Liver (tissue), 9 donors: ENCODE data around the gene FAP. TPM values are rescaled to one million over a fixed set of nuclear protein-coding genes. Genes with fewer than 3 reads are reported as not detected.

ENCODE experiments used
- DNase-seq: peaks from one replicate; pipeline ENCODE4 v3.0.0-alpha.2; 2017; ENCODE audit warnings: low spot score
- H3K27ac ChIP-seq, 2 donors: one replicate each; pipeline ENCODE4 v1.7.0; 2013; ENCODE audit warnings: inconsistent platforms in 2 of 2, low read length in 2 of 2, control low read depth in 1 of 2, low read depth in 1 of 2, mild to moderate bottlenecking in 1 of 2
- H3K27me3 ChIP-seq, 4 donors: one replicate each; pipeline versions ENCODE4 v1.6.1 to v1.7.0; 2013; ENCODE audit warnings: low read length in 3 of 4, inconsistent platforms in 1 of 4, mild to moderate bottlenecking in 1 of 4, moderate library complexity in 1 of 4; ENCODE audit not compliant: control insufficient read depth in 4 of 4, insufficient read depth in 4 of 4
- H3K36me3 ChIP-seq, 4 donors: one replicate each; pipeline versions ENCODE4 v1.6.1 to v1.7.0; 2013; ENCODE audit warnings: low read length in 3 of 4, mild to moderate bottlenecking in 3 of 4, low read depth in 1 of 4, moderate library complexity in 1 of 4; ENCODE audit not compliant: control insufficient read depth in 4 of 4, insufficient read depth in 3 of 4
- H3K4me1 ChIP-seq, 4 donors: one replicate each; pipeline versions ENCODE4 v1.6.1 to v1.7.0; 2013; ENCODE audit warnings: low read length in 3 of 4, mild to moderate bottlenecking in 3 of 4, moderate library complexity in 1 of 4; ENCODE audit not compliant: control insufficient read depth in 4 of 4, insufficient read depth in 4 of 4
- H3K4me3 ChIP-seq, 3 donors: one replicate each; pipeline versions ENCODE4 v1.6.1 to v1.7.0; 2013; ENCODE audit warnings: low read length in 3 of 3, control low read depth in 1 of 3, low read depth in 1 of 3, mild to moderate bottlenecking in 1 of 3
- H3K9ac ChIP-seq, 2 donors: one replicate each; pipeline ENCODE4 v1.7.0; 2013; ENCODE audit warnings: low read length in 2 of 2, mild to moderate bottlenecking in 2 of 2, moderate library complexity in 2 of 2, control low read depth in 1 of 2, low read depth in 1 of 2
- H3K9me3 ChIP-seq, 4 donors: one replicate each; pipeline versions ENCODE4 v1.6.1 to v1.7.0; 2013; ENCODE audit warnings: low read length in 3 of 4; ENCODE audit not compliant: control insufficient read depth in 4 of 4
- ATF3 ChIP-seq: IDR thresholded peaks from 2 replicates; pipeline ENCODE4 v1.6.1; 2016; ENCODE audit warnings: antibody characterized with exemption
- EGR1 ChIP-seq, 2 donors: IDR thresholded peaks; 2 replicates each; pipeline ENCODE4 v1.6.1; 2016 to 2018; ENCODE audit warnings: antibody characterized with exemption in 2 of 2, low read depth in 2 of 2
- FOXA1 ChIP-seq: IDR thresholded peaks from 2 replicates; pipeline ENCODE4 v1.6.1; 2016; ENCODE audit warnings: antibody characterized with exemption
- FOXA2 ChIP-seq: IDR thresholded peaks from 2 replicates; pipeline ENCODE4 v1.6.1; 2016; ENCODE audit warnings: antibody characterized with exemption
- GABPA ChIP-seq, 2 donors: IDR thresholded peaks in 1 of 2; conservative IDR thresholded peaks in 1 of 2; 2 replicates each; pipeline ENCODE4 v1.6.1; 2016; ENCODE audit warnings: antibody characterized with exemption in 2 of 2, mild to moderate bottlenecking in 1 of 2, moderate library complexity in 1 of 2
- HNF4A ChIP-seq, 2 donors: conservative IDR thresholded peaks; 2 replicates each; pipeline ENCODE4 v1.6.1; 2016; ENCODE audit warnings: antibody characterized with exemption in 2 of 2, mild to moderate bottlenecking in 2 of 2
- HNF4G ChIP-seq: IDR thresholded peaks from 2 replicates; pipeline ENCODE4 v1.6.1; 2016; ENCODE audit warnings: antibody characterized with exemption
- JUND ChIP-seq, 2 donors: IDR thresholded peaks; 2 replicates each; pipeline ENCODE4 v1.6.1; 2016; ENCODE audit warnings: antibody characterized with exemption in 2 of 2
- MAX ChIP-seq: IDR thresholded peaks from 2 replicates; pipeline ENCODE4 v1.6.1; 2016; ENCODE audit warnings: antibody characterized with exemption
- NR2F2 ChIP-seq: IDR thresholded peaks from 2 replicates; pipeline ENCODE4 v1.6.1; 2016; ENCODE audit warnings: antibody characterized with exemption
- RAD21 ChIP-seq, 2 donors: IDR thresholded peaks; 2 replicates each; pipeline ENCODE4 v1.6.1; 2016; ENCODE audit warnings: antibody characterized with exemption in 2 of 2, mild to moderate bottlenecking in 2 of 2
- RXRA ChIP-seq, 2 donors: IDR thresholded peaks; 2 replicates each; pipeline ENCODE4 v1.6.1; 2017 to 2018; ENCODE audit warnings: antibody characterized with exemption in 2 of 2, mild to moderate bottlenecking in 1 of 2
- SP1 ChIP-seq: IDR thresholded peaks from 2 replicates; pipeline ENCODE4 v1.6.1; 2018; ENCODE audit warnings: antibody characterized with exemption, mild to moderate bottlenecking
- TAF1 ChIP-seq: conservative IDR thresholded peaks from 2 replicates; pipeline ENCODE4 v1.6.1; 2016; ENCODE audit warnings: antibody characterized with exemption, mild to moderate bottlenecking
- YY1 ChIP-seq: IDR thresholded peaks from 2 replicates; pipeline ENCODE4 v1.6.1; 2016; ENCODE audit warnings: antibody characterized with exemption, mild to moderate bottlenecking
- ZBTB33 ChIP-seq: IDR thresholded peaks from 2 replicates; pipeline ENCODE4 v1.6.1; 2016; ENCODE audit warnings: antibody characterized with exemption
- WGBS: extraction: QIAGEN DNeasy Blood & Tissue Kit; methylation state at CpG from one replicate; pipeline ENCODE4 v1.1.7; 2013; 5-methylcytosine and 5-hydroxymethylcytosine counted together
- polyA plus RNA-seq, 2 donors: library from polyadenylated mRNA; stranded (reverse) in 1 of 2; unstranded in 1 of 2; fragments of 200-250 nt in 1 of 2; fragments of >200 nt in 1 of 2; fragmentation: Nextera tagmentation in 1 of 2; extraction: Ambion mirVana in 1 of 2; gene quantifications; one replicate each; pipeline versions ENCODE4 v1.2.1 to v1.2.3, GENCODE V29; 2013 to 2015
- total RNA-seq, 2 donors: library from RNA; depleted of rRNA; stranded (reverse); fragments of >200 nt; gene quantifications; one replicate each; pipeline ENCODE4 v1.2.3, GENCODE V29; 2014
- TF ChIP-seq, protein P1 (sequence below): fragments of 150-350 bp; IDR thresholded peaks from 2 replicates; pipeline ENCODE4 v1.5.1; 2017; ENCODE audit warnings: improper control_type of control experiment, low read depth, low read length; ENCODE audit not compliant: missing input control
- TF ChIP-seq, protein P2 (sequence below): IDR thresholded peaks from 2 replicates; pipeline ENCODE4 v1.6.1; 2016; ENCODE audit warnings: antibody characterized with exemption, mild to moderate bottlenecking
- donor health status: healthy.
- donor health status: healthy.
- donor health status: healthy.
- donor health status: healthy.
- donor health status: healthy.

Gene FAP
- total and polyA plus RNA-seq, 4 donors = 0.10 to 0.42 (median 0.23) TPM

GRCh38 chr2:162219426-162219825, 23.8 kb downstream of the FAP start:
- Histone ChIP-seq H3K4me3 (no peak overlapping the region), H3K27me3 (no peaks in the 10 kb centered on the region), H3K9me3 (no peaks in the 10 kb centered on the region), H3K36me3 (no peaks in the 10 kb centered on the region), H3K4me1 (no peaks in the 10 kb centered on the region), H3K9ac (no peak overlapping the region), H3K27ac (no peak overlapping the region)
- DNase-seq = no peak
- WGBS = 80% methylated on average over 4 of the region's 4 CpGs
- TF ChIP-seq GABPA (IDR thresholded peaks at IDR 0.05 in 1 of 2, conservative IDR thresholded peaks at IDR 0.05 in 1 of 2) = no peak
- no peak for TF ChIP-seq RAD21 (IDR thresholded peaks at IDR 0.05)
- TF ChIP-seq, protein P1, sequence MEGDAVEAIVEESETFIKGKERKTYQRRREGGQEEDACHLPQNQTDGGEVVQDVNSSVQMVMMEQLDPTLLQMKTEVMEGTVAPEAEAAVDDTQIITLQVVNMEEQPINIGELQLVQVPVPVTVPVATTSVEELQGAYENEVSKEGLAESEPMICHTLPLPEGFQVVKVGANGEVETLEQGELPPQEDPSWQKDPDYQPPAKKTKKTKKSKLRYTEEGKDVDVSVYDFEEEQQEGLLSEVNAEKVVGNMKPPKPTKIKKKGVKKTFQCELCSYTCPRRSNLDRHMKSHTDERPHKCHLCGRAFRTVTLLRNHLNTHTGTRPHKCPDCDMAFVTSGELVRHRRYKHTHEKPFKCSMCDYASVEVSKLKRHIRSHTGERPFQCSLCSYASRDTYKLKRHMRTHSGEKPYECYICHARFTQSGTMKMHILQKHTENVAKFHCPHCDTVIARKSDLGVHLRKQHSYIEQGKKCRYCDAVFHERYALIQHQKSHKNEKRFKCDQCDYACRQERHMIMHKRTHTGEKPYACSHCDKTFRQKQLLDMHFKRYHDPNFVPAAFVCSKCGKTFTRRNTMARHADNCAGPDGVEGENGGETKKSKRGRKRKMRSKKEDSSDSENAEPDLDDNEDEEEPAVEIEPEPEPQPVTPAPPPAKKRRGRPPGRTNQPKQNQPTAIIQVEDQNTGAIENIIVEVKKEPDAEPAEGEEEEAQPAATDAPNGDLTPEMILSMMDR = no peak
- no peak for TF ChIP-seq EGR1 (IDR thresholded peaks at IDR 0.05; ENCODE audit: low read depth in 2 of 2)
- no peak for TF ChIP-seq ATF3
- no peak for TF ChIP-seq SP1
- TF ChIP-seq JUND (IDR thresholded peaks at IDR 0.05) = no peak
- no peak for TF ChIP-seq RXRA (IDR thresholded peaks at IDR 0.05)
- TF ChIP-seq HNF4A (conservative IDR thresholded peaks at IDR 0.05) = no peak
- no peak for TF ChIP-seq FOXA1
- TF ChIP-seq MAX = no peak
- no peak for TF ChIP-seq TAF1
- TF ChIP-seq NR2F2 = no peak
- TF ChIP-seq FOXA2 = no peak
- no peak for TF ChIP-seq HNF4G
- TF ChIP-seq, protein P2, sequence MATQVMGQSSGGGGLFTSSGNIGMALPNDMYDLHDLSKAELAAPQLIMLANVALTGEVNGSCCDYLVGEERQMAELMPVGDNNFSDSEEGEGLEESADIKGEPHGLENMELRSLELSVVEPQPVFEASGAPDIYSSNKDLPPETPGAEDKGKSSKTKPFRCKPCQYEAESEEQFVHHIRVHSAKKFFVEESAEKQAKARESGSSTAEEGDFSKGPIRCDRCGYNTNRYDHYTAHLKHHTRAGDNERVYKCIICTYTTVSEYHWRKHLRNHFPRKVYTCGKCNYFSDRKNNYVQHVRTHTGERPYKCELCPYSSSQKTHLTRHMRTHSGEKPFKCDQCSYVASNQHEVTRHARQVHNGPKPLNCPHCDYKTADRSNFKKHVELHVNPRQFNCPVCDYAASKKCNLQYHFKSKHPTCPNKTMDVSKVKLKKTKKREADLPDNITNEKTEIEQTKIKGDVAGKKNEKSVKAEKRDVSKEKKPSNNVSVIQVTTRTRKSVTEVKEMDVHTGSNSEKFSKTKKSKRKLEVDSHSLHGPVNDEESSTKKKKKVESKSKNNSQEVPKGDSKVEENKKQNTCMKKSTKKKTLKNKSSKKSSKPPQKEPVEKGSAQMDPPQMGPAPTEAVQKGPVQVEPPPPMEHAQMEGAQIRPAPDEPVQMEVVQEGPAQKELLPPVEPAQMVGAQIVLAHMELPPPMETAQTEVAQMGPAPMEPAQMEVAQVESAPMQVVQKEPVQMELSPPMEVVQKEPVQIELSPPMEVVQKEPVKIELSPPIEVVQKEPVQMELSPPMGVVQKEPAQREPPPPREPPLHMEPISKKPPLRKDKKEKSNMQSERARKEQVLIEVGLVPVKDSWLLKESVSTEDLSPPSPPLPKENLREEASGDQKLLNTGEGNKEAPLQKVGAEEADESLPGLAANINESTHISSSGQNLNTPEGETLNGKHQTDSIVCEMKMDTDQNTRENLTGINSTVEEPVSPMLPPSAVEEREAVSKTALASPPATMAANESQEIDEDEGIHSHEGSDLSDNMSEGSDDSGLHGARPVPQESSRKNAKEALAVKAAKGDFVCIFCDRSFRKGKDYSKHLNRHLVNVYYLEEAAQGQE = no peak

- 87% methylated on average over 1 of the region's 1 CpG for WGBS
- Histone ChIP-seq H3K9ac (no peak overlapping the region), H3K9me3 (no peaks in the 10 kb centered on the region), H3K27ac (no peak overlapping the region), H3K4me1 (no peaks in the 10 kb centered on the region), H3K4me3 (no peak overlapping the region), H3K27me3 (no peaks in the 10 kb centered on the region), H3K36me3 (no peaks in the 10 kb centered on the region)
- no peak for DNase-seq
- TF ChIP-seq MAX (no peak), EGR1 (IDR thresholded peaks at IDR 0.05; ENCODE audit: low read depth in 2 of 2) (no peak), RAD21 (IDR thresholded peaks at IDR 0.05) (no peak), RXRA (IDR thresholded peaks at IDR 0.05) (no peak), ZBTB33 (no peak), FOXA1 (no peak), YY1 (no peak), SP1 (no peak), HNF4A (conservative IDR thresholded peaks at IDR 0.05) (no peak), NR2F2 (no peak), HNF4G (no peak)
- TF ChIP-seq, protein P2 = no peak
- TF ChIP-seq, protein P1 = no peak
These were observed 25.6 kb downstream of the FAP start for GRCh38 chr2:162217598-162217997.
